Germinal center (tissue), 1 donor: ENCODE data around the gene KIAA1755.
A peak's percentile ranks its signal among the peaks of the same experiment; 100 is the strongest.

ENCODE experiments used
- DNase-seq: peaks from one replicate; pipeline ENCODE4 v3.0.0; 2012; ENCODE audit warnings: mixed read lengths, low spot score

The KIAA1755 gene

GRCh38 chr20:38203981-38204357 is 56.6 kb downstream of the KIAA1755 start:
- no peak for DNase-seq

GRCh38 chr20:38203337-38203980 is 57.1 kb downstream of the KIAA1755 start:
- DNase-seq = no peak

- DNase-seq = no peak
These were observed 57.6 kb downstream of the KIAA1755 start for GRCh38 chr20:38202982-38203293.

GRCh38 chr20:38202153-38202981 is 58.2 kb downstream of the KIAA1755 start:
- DNase-seq = no peak

DNA sequence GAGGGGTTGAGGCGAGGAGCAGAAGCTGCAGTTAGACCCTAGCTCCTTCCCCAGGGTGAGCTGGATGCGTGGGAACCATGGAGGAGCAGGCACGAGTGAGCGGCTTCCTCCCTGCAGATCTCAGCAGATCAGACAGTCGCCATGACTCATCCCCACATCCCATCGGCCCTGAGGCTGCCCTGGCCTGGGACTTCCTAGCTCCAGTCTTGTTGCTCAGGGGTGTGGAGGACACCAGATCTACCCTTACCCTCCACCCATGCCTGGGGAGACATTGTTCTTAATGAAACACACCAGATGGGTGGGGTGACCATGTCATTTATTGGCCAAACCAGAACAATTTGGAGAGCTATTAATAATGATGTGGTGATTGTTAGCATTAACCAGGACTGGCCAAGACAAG is 59.2 kb downstream of the KIAA1755 start:
- no peak for DNase-seq

DNA sequence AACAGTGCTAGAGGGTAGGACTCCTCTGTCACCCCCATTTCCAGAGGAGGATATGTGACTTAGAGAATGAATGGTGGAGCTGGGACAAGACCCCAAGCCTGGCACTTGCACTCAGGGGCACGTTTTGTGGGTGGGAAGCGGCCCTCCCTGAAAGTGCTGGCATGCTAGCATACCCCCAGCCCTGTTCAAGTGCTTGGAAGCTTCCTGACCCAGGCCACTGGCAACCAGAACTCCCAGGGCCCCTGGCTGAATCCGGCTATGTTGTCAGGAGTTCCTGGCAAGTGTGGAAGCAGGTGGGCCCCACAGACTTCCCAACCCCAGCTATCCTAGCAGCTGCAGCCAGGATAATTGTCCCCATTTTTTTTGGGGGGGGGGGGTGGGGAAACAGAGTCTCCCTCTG is 59.9 kb downstream of the KIAA1755 start:
- DNase-seq = no peak

DNA sequence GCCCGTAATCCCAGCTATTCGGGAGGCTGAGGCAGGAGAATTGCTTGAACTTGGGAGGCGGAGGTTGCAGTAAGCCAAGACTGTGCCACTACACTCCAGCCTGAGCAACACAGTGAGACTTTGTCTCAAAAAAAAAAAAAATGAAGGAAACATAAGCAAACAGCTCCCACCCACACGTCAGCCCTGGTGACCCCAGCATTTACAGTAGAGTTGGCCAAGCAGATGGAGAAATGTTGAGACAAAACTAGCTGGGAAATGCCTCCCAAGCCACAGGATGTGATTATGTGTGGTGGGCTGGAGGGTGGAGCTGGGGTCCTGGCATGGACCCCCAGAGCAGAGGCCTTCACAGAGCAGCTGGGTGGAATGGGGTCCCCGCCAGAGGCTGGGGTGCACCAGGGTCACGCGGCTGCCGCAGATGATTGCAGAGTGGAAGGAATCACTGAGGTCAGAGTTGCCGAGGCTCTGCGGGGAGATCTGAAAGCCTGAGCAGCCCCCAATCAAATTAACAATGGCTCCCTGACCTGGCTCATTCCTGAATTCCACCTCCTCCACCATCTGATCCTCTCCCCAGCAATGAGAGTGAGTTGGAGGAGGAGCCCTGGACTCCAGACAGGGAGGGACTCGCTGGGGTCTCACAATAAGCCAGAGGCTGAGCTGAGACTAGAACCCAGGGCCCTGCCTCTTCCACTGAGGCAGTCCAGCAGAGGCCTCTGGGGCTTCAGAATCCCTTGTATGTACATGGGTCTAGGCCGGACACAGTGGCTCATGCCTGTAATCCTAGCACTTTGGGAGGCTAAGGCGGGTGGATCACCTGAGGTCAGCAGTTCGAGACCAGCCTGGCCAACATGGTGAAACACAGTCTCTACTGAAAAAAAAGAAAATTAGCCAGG is 60.8 kb downstream of the KIAA1755 start:
- DNase-seq = no peak

DNA sequence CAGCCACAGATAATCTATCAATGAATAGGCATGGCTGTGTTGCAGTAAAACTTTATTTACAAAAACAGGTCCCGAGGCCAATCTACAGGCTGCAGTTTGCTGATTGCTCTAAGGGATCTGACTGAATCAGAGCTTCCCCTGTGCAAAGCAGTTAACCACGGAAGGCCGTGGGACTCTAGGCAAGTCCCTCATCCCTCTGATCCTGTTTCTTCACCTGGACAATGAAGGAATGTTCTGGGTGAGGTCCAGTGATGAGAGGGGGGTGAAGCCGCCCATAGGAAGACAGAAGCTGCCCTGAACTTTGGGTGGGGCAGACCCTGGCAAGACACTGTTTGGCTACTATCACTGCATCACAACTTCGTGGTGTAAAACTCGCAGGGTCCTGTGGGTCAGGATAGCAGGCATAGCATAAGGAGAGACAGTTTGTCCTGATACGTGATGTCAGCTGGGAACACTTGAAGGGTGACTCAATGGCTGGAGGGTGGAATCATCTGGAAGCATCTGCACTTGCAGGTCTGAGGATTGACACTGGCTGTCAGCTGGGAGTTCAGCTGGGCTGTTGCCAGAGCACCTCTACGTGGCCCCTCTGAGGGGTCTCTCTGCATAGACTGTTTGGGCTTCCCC is 62.2 kb downstream of the KIAA1755 start:
- DNase-seq = no peak

DNA sequence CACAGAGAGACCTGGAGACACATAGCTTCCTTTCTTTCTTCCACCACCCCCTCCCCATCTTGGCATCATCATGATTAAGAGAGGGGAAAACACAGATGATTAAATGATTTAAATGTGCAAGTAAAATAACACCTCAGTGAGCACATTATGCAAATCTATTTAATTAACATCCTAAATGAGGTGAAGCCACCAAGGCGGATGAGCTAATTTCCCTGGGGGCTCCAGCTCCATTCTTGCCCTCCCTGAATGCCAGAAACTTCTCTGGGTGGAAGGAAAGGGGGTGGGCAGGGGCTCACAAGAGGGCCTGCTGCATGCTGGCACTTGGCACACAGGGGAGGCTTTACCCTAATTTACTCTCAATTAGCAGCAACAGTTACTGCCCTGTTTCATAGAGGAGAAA is 62.9 kb downstream of the KIAA1755 start:
- DNase-seq = peak; percentile 69

DNA sequence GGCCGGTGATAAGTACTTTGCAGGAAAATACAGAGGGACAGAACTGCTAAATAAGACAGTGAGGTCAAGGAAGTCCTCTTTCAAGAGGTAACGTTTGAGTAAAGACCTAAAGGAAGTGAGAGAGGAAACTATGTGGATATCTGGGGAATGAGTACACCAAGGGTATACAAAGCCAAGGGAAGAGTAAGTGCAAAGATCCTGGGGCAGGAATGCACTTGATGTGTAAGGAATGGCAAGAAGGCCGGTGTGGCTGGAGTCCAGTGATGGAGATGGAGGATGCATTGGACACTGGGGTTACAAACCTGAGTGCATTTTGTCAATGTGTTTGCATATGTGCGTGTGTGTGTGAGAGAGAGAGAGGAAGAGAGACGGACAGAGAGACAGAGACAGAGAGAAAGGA is 63.3 kb downstream of the KIAA1755 start:
- DNase-seq = no peak

GRCh38 chr20:38196592-38196991 is 63.9 kb downstream of the KIAA1755 start:
- peak; percentile 55 for DNase-seq

GRCh38 chr20:38196076-38196475 is 64.5 kb downstream of the KIAA1755 start:
- DNase-seq = no peak

DNA sequence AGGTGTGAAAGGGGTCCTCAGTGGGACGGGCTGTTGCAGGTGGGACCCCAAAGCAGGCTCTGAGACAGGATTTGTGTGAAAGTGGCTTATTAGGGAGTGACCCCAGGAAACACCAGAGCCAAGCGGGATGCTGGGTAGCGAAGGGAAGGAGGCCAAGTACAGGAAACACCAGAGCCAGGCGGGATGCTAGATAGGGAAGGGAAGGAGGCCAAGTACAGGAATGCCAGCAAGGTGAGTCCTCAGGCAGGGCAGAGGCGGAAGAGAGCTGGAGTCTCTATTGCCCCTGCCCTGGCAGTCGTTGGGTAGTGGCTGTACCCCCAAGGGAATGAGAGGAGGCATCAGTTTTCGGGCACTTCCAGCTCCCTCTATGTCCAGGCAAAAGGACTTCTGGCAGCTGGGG is 65.0 kb downstream of the KIAA1755 start:
- no peak for DNase-seq

GRCh38 chr20:38194971-38195504 is 65.5 kb downstream of the KIAA1755 start:
- DNase-seq = no peak

DNA sequence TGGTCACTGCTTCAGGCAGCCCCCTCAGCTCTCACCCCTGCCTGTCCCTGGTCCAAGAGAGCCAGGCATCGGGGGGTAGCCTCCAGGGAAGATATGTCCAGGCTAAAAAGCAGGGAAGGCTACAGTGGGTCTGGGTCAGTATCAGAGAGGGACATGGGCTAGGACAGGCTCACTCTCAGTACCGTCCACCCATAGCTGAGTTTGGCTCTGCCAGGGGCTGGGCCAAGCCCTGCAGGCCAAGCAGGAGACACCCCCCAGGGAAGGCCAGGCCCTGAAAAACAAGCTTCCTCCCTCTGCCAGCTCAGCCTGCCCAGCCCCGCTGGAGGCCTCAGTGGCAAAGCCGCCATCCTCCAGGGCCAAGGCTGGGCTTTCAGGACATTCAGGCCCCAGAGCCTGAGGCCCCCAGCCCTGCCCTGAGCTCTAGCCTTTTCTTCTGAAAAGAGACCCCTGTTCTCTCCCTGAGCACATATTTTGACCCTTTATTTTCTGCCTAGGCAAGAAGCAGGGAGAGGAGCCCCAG is 66.9 kb downstream of the KIAA1755 start:
- DNase-seq = no peak

DNA sequence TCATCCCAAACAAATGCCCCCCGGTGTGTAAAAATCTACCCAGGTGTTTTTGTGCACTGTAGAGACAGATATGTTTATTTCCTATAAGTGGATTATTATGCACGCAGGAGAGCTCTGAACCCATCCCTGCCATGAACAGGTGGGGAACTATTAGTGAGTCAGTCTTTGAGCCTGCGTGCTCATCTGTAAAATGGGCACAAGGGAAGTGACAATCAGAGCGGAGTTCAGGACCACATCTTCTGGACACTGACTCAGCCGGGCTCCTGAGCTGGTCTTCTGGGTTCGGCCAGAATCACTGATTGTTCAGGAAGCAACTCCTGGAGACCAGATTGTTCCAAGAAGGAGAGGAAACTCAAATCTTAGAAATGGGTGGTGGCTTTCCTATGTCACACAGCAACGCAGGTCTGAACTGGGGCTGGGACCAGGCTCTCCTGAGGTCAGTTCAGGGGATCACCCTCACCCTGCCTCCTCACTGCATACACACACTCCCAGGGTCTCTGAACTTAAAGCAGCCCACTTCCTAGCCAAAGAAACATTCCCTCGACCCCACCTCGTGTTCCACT is 68.1 kb downstream of the KIAA1755 start:
- no peak for DNase-seq

GRCh38 chr20:38191654-38192053 is 68.9 kb downstream of the KIAA1755 start:
- DNase-seq = no peak

GRCh38 chr20:38190936-38191371 is 69.6 kb downstream of the KIAA1755 start:
- no peak for DNase-seq

DNA sequence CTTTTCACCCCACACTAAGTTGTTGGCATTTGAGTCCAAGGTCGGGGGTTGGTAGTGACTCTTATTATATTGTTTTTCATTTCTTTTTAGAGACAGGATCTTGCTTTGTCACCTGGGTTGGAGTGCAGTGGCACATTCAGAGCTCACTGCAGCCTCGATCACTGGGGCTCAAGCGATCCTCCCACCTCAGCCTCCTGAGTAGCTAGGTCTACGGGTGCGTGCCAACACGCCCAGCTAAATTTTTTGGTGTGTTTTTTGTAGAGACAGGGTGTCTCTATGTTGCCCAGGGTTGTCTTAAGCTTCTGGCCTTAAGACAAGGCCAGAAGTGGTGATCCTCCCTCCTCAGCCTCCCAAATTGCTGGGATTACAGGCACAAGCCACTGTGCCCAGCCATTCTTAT is 70.4 kb downstream of the KIAA1755 start:
- no peak for DNase-seq

GRCh38 chr20:38187517-38187916 is 73.0 kb downstream of the KIAA1755 start:
- DNase-seq = no peak

DNA sequence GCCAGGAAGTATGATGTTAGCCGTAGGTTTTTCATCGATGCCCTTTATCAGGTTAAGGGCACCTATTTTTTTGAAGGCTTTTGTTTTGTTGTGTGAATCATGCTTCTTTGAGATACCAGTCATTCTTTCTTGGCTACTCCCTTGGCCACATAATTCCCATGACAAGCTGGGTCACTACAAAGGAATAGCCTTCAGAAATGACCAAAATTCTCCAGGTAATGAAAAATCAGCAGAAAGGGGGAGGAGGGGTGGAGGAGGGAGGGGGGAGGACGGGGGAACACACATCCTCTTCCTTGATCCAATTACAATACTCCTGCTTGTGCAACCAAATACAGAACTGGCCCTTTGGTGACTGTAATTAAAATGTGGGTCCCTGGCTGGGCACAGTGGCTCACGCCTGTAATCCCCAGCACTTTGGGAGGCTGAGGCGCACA is 73.7 kb downstream of the KIAA1755 start:
- DNase-seq = no peak
